Measurements from ENCODE around the gene EGLN3.
"Not testable (repeated sequence)": the region's sequence is repeated elsewhere in the genome, so short reads cannot be mapped to it uniquely, and the experiment has no call there.

The EGLN3 gene

DNA sequence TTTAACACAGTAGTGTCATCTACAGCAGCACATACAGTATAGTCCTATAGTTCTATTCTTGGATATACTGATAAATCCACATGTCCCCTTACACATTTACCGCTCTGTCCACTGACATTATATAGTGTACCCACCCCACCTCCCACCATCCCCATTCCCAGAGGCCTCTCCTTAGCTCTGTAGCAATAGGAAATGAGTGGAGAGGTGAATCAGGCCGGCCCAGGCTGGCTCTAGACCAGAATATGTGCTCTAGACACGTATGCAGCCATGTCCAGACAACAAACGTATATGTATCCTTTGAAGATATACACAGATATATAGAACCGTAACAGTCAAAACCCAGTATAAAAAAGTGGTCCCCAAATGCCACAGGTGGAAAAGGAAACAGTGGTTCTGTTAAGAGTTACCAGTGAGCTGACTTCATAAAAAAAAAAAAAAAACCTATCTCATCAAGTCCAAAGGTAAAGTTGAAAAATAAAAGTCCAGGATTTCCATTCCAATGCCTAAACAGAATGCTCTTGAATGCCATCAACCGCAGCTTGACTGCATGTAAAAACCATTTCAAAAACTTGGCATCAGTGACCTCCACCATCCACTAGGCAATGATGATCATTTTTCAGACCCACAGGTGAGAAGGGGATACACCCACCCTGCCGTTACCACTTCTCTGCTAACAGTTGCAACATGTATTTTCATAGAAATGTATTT is 16.7 kb downstream of the EGLN3 start:
- Mint-ChIP-seq H3K9me3 (no peaks in the 10 kb centered on the region), H3K27ac (no peak overlapping the region), H3K27me3 (no peaks in the 10 kb centered on the region), H3K36me3 (ENCODE audit: low read depth) (peaks cover 2% of the 10 kb centered on the region), H3K4me1 (no peaks in the 10 kb centered on the region), H3K4me3 (no peak overlapping the region)
- ATAC-seq (no peak), DNase-seq (no peak)

GRCh38 chr14:33933386-33933933 is 17.4 kb downstream of the EGLN3 start:
- H3K4me1 Mint-ChIP-seq, result no peaks in the 10 kb centered on the region
- no peak overlapping the region for H3K27ac Mint-ChIP-seq
- DNase-seq (no peak), ATAC-seq (no peak)
- no peaks in the 10 kb centered on the region for H3K9me3 Mint-ChIP-seq
- peaks cover 2% of the 10 kb centered on the region for H3K36me3 Mint-ChIP-seq (ENCODE audit: low read depth)
- H3K4me3 Mint-ChIP-seq, result no peak overlapping the region
- H3K27me3 Mint-ChIP-seq, result no peaks in the 10 kb centered on the region

GRCh38 chr14:33932576-33933345 is 18.1 kb downstream of the EGLN3 start:
- Mint-ChIP-seq H3K27ac (no peak overlapping the region), H3K4me3 (no peak overlapping the region), H3K36me3 (ENCODE audit: low read depth) (peaks cover 2% of the 10 kb centered on the region), H3K27me3 (no peaks in the 10 kb centered on the region), H3K9me3 (no peaks in the 10 kb centered on the region), H3K4me1 (no peaks in the 10 kb centered on the region)
- DNase-seq, result no peak
- no peak for ATAC-seq

DNA sequence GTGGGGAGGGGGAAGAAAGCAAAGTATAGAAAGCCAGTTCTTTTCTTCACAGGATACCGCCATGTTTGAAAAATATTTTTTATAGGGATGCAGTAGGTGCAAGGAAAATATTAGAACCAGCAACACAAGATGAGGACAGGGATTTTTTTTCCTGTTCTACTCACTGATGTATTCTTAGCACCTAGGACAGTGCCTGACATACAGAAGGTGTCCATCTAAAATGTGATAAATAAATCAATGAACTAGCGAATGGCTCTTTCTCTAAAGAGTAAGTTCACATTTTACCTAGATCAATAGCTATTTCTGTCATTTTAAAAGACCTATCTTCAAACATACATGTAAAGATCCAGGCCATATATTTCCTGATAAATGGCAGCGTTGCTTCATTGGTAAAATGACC is 18.8 kb downstream of the EGLN3 start:
- Mint-ChIP-seq H3K27me3 (no peaks in the 10 kb centered on the region), H3K27ac (no peak overlapping the region), H3K4me1 (no peaks in the 10 kb centered on the region), H3K4me3 (no peak overlapping the region), H3K9me3 (no peaks in the 10 kb centered on the region), H3K36me3 (ENCODE audit: low read depth) (peaks cover 2% of the 10 kb centered on the region)
- no peak for ATAC-seq
- no peak for DNase-seq

- H3K4me1 Mint-ChIP-seq, result no peaks in the 10 kb centered on the region
These were observed 19.4 kb downstream of the EGLN3 start for GRCh38 chr14:33931461-33931860.

GRCh38 chr14:33930439-33930838 is 20.4 kb downstream of the EGLN3 start:
- peaks cover 2% of the 10 kb centered on the region for H3K36me3 Mint-ChIP-seq (ENCODE audit: low read depth)
- DNase-seq (no peak), ATAC-seq (no peak)
- no peaks in the 10 kb centered on the region for H3K4me1 Mint-ChIP-seq
- H3K9me3 Mint-ChIP-seq, result no peaks in the 10 kb centered on the region
- no peak overlapping the region for H3K27ac Mint-ChIP-seq
- H3K4me3 Mint-ChIP-seq, result no peak overlapping the region
- H3K27me3 Mint-ChIP-seq, result no peaks in the 10 kb centered on the region

More at GRCh38 chr14:33931461-33931860, 19.4 kb downstream of the EGLN3 start:
- DNase-seq, result no peak
- H3K27me3 Mint-ChIP-seq, result no peaks in the 10 kb centered on the region
- no peak for ATAC-seq
- no peaks in the 10 kb centered on the region for H3K9me3 Mint-ChIP-seq
- H3K27ac Mint-ChIP-seq, result no peak overlapping the region
- no peak overlapping the region for H3K4me3 Mint-ChIP-seq
- H3K36me3 Mint-ChIP-seq (ENCODE audit: low read depth), result peaks cover 2% of the 10 kb centered on the region

DNA sequence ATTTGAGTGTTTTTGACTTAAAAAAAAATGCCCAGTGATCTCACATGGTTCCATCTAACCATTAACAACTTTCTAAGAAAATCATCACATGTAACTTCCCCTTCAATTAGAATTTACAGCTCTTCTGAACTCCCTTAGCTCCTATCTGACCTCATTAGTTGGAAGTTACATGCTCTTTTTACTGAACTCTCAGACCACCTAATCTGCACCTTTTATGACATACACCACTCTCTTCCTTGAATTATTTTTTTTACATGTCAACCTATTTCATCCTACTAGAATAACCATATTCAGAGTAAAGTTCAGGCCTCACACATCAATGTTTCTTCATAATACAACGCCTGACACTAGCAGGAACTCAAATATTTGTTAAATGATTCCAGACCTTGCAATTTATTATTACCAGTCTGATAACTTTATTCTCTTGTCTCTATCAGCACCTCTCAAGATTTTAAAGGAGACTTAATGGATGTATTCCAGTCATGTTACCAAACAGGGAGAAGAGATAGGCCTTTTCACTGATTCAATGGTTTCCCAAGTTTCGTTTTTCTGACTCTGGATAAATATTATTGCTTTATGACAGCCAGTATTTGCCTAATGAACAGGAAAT is 21.0 kb downstream of the EGLN3 start:
- H3K9me3 Mint-ChIP-seq, result no peaks in the 10 kb centered on the region
- H3K27me3 Mint-ChIP-seq, result no peaks in the 10 kb centered on the region
- no peaks in the 10 kb centered on the region for H3K4me1 Mint-ChIP-seq
- H3K36me3 Mint-ChIP-seq (ENCODE audit: low read depth), result peaks cover 2% of the 10 kb centered on the region
- ATAC-seq (no peak), DNase-seq (no peak)
- no peak overlapping the region for H3K27ac Mint-ChIP-seq
- H3K4me3 Mint-ChIP-seq, result no peak overlapping the region

DNA sequence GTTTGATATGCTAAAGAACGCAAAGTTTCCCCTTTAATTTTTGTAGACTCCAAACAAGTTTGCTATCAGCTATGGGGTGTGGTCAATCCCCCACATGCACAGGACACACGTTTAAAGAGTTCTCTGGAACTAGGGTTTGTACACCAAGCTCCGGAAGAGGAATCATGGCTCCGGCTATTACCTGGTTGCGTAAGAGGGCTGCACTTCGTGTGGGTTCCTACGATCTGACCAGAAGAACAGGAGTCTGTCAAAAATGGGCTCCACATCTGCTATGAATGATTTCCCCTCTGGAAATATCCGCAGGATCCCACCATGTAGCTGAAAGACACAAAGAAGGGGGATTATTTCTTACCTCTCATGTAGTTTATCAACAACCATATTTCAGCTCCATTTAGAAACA is 22.0 kb downstream of the EGLN3 start:
- Mint-ChIP-seq H3K4me1 (no peaks in the 10 kb centered on the region), H3K27ac (no peak overlapping the region), H3K9me3 (no peaks in the 10 kb centered on the region), H3K36me3 (ENCODE audit: low read depth) (peaks cover 2% of the 10 kb centered on the region), H3K4me3 (no peak overlapping the region), H3K27me3 (no peaks in the 10 kb centered on the region)
- ATAC-seq (no peak), DNase-seq (no peak)

DNA sequence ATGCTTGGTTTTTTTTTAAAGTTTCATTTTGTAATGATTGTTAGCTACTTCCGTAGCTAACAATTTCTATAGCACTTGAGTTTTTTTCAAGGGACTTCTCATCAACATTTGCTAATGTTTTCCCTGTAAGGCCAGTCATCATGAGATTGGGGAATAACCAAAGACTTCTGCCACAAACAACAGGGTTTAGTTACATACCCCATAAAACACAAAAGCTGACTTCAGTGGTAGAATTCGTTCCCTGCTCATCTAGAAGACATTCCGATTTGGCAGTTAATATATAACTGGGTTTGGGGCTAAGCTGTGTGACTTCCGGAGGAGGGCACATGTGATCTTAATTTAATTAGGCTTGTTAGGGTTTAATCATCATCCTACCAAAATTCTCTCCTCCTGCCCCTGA is 22.9 kb downstream of the EGLN3 start:
- no peak overlapping the region for H3K4me3 Mint-ChIP-seq
- H3K4me1 Mint-ChIP-seq, result no peaks in the 10 kb centered on the region
- ATAC-seq (no peak), DNase-seq (no peak)
- H3K36me3 Mint-ChIP-seq (ENCODE audit: low read depth), result peaks cover 2% of the 10 kb centered on the region
- H3K27me3 Mint-ChIP-seq, result no peaks in the 10 kb centered on the region
- H3K9me3 Mint-ChIP-seq, result no peaks in the 10 kb centered on the region
- no peak overlapping the region for H3K27ac Mint-ChIP-seq

GRCh38 chr14:33926967-33927366 is 23.9 kb downstream of the EGLN3 start:
- not testable (repeated sequence) for H3K4me1 Mint-ChIP-seq; H3K9me3 Mint-ChIP-seq; H3K4me3 Mint-ChIP-seq; H3K27ac Mint-ChIP-seq; DNase-seq; H3K36me3 Mint-ChIP-seq (ENCODE audit: low read depth); H3K27me3 Mint-ChIP-seq; ATAC-seq

GRCh38 chr14:33925946-33926345 is 24.9 kb downstream of the EGLN3 start:
- H3K9me3 Mint-ChIP-seq, result no peaks in the 10 kb centered on the region
- no peak for ATAC-seq
- no peaks in the 10 kb centered on the region for H3K27me3 Mint-ChIP-seq
- H3K36me3 Mint-ChIP-seq (ENCODE audit: low read depth), result peaks cover 2% of the 10 kb centered on the region
- no peak for DNase-seq
- no peak overlapping the region for H3K27ac Mint-ChIP-seq
- no peak overlapping the region for H3K4me3 Mint-ChIP-seq
- H3K4me1 Mint-ChIP-seq, result no peaks in the 10 kb centered on the region

GRCh38 chr14:33925235-33925634 is 25.6 kb downstream of the EGLN3 start:
- DNase-seq (no peak), ATAC-seq (no peak)
- Mint-ChIP-seq H3K9me3 (no peaks in the 10 kb centered on the region), H3K4me3 (no peak overlapping the region), H3K27ac (no peak overlapping the region), H3K27me3 (no peaks in the 10 kb centered on the region), H3K4me1 (no peaks in the 10 kb centered on the region), H3K36me3 (ENCODE audit: low read depth) (peaks cover 2% of the 10 kb centered on the region)

- H3K27me3 Mint-ChIP-seq, result no peaks in the 10 kb centered on the region
- peaks cover under 1% of the 10 kb centered on the region for H3K36me3 Mint-ChIP-seq (ENCODE audit: low read depth)
- no peaks in the 10 kb centered on the region for H3K9me3 Mint-ChIP-seq
These were observed 26.2 kb downstream of the EGLN3 start for GRCh38 chr14:33924566-33925100.

GRCh38 chr14:33922125-33922524 is 28.7 kb downstream of the EGLN3 start:
- no peak overlapping the region for H3K4me3 Mint-ChIP-seq
- H3K27ac Mint-ChIP-seq, result no peak overlapping the region
- no peaks in the 10 kb centered on the region for H3K4me1 Mint-ChIP-seq
- H3K36me3 Mint-ChIP-seq (ENCODE audit: low read depth), result no peaks in the 10 kb centered on the region
- no peak for DNase-seq
- no peaks in the 10 kb centered on the region for H3K27me3 Mint-ChIP-seq
- peak; percentile 24 for ATAC-seq
- H3K9me3 Mint-ChIP-seq, result no peaks in the 10 kb centered on the region

More at GRCh38 chr14:33924566-33925100, 26.2 kb downstream of the EGLN3 start:
- no peaks in the 10 kb centered on the region for H3K4me1 Mint-ChIP-seq
- H3K4me3 Mint-ChIP-seq, result no peak overlapping the region
- H3K27ac Mint-ChIP-seq, result no peak overlapping the region
- ATAC-seq, result no peak
- DNase-seq, result no peak
